NCI-H1105 (cell line): ENCODE results near the gene LARP4B.

Source experiments
- DNase-seq: peaks from one replicate; lab custom pipeline; 2025; lab: John Stamatoyannopoulos, UW

LARP4B gene

DNA sequence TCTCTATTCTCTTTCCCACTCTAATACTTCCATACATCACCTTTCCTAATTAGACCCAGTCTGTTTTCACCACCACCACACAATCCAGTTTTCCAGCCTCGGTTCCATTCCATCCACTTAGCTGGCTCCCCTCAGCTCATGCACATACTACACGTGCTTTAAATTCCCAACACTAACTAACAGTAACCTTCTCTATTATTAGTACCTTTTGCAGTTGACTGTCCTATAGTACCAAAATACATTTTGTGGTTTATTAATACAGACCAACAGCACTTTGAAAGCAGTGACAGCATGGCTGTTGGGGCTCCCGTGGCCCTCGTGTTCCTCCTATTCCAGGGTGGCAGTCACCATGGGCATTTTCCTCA is 64.9 kb downstream of the LARP4B start:
- no peak for DNase-seq

GRCh38 chr10:865924-866576 is 65.5 kb downstream of the LARP4B start:
- no peak for DNase-seq

- no peak for DNase-seq
Measured at GRCh38 chr10:865257-865656, 66.2 kb downstream of the LARP4B start.

- no peak for DNase-seq
Measured at GRCh38 chr10:860519-860918, 71.0 kb downstream of the LARP4B start.

GRCh38 chr10:856416-857157 is 74.9 kb downstream of the LARP4B start:
- no peak for DNase-seq

GRCh38 chr10:855671-856070 is 75.8 kb downstream of the LARP4B start:
- no peak for DNase-seq

GRCh38 chr10:855079-855478 is 76.4 kb downstream of the LARP4B start:
- no peak for DNase-seq

DNA sequence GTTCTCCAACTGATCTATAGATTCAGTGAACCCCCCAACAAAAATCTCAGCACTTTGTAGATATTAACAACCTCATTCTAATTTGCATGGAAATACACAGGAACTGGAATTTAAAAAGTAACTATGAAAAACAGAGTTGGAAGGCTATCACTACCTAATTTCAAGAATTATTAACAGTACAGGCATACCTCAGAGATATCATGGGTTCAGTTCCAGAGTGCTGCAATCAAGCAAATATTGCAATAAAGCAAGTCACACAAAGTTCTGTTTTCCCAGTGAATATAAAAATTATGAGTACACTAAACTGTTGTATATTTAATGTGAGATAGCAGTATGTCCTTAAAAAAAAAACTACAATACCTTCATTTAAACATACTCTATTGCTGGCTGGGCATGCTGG is 78.5 kb downstream of the LARP4B start:
- DNase-seq, result no peak

DNA sequence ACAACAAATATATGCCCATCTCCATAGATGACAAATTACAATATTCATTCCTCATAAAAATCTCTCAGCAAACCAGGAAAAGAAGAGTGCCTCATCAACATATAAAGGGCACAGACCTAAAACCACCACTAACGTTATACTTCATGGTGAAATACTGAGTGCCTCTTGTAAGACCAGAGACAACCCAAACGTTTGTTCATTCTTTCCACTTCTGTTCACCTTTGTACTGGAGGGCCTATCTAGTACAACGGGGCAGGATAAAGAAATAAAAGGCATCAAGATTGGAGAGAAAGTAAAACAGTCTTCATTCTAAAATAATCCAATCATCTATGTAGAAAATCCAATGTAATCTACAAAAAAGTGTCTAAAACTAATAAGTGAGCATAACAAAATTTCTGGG is 79.1 kb downstream of the LARP4B start:
- DNase-seq, result no peak

- DNase-seq, result no peak
Measured at GRCh38 chr10:851901-852300, 79.6 kb downstream of the LARP4B start.

- DNase-seq, result no peak
Measured at GRCh38 chr10:850093-850492, 81.4 kb downstream of the LARP4B start.

DNA sequence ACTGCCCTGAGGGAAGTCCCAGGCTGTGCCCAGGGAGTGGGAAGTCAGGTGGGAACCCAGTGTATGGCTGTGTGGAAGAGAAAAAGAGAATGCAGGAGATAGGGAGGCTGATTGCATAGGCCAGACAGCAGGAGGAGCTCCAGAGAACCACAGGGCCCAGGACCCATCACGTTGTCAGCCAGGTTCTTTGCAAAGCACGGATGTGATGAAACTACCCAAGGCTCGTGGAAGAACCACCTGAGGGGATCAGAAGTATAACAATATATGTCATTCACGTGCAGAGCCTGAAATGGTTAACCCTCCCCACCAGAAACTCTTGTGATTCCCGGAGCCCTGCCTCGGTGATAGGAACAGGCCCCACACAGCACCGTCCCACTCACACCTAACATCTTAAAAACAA is 83.6 kb downstream of the LARP4B start:
- DNase-seq, result no peak

GRCh38 chr10:846126-846685 is 85.3 kb downstream of the LARP4B start:
- no peak for DNase-seq

GRCh38 chr10:845526-845925 is 86.0 kb downstream of the LARP4B start:
- no peak for DNase-seq

DNA sequence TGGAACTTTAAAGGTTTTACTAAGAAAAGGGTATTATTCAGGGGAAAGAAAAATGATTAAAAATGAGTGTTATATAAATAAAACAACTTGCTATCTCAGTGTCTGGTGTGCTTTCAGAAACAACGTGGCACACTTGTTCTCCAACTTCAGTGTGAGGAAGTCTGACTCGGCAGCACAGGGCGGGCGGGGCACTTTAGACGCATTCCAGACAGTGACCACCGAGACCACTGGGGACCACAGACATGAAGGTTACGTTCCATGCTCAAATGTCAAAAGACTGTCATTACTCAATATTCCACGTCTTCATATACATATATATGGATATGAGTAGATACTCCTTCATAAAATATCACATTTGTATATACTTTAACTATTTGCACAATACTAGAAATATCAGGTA is 87.0 kb downstream of the LARP4B start:
- no peak for DNase-seq

GRCh38 chr10:843703-844102 is 87.8 kb downstream of the LARP4B start:
- DNase-seq, result no peak

GRCh38 chr10:842795-843194 is 88.7 kb downstream of the LARP4B start:
- no peak for DNase-seq

- DNase-seq, result no peak
Measured at GRCh38 chr10:841535-841934, 90.0 kb downstream of the LARP4B start.

DNA sequence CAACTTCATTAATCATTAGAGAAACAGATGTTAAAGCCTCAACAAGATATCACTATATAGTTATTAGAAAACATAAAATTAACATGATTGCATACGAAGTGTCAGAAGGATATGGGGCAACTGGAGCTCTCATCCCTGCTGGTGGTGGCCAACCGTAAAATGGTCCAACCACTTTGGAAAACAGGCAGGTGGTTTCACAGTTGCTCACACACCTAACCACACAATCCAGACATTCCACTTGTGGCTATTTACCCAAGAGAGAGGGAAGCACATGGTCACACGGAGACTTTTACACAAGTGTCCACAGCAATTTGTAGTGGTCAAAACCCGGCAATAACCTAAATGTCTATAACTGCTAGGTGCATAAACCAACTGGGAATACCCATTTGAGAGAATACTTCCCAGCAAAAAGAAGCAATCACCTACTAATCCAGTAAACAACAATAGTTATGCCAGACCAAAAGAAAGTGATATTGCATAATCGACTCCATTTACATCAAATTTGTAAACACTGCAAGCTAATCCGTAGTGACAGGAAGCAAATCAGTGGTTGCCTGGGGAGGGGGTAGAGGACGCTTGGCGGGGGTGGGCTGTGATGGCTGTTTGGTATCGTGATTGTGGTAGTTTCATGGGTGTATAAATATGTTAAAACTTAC is 91.8 kb downstream of the LARP4B start:
- DNase-seq, result no peak

DNA sequence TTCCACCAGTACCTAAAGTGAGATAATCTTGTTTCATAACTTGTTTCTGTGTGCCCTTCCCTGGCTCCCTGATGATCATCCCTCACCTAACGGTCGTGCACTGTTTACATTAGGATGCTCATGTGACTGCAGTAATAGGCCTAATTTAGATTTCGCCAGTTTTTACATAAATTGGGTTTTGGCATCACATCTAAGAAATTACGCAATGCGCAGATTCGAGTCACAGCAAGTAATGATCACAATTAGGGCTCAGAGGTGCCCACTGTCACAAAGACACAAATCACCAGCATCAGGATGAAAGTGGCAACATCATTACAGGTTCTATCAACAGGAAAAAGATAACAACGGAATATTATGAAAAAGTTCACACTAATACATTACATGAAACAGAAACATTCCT is 94.7 kb downstream of the LARP4B start:
- no peak for DNase-seq

- DNase-seq, result no peak
Measured at GRCh38 chr10:834493-834892, 97.0 kb downstream of the LARP4B start.

DNA sequence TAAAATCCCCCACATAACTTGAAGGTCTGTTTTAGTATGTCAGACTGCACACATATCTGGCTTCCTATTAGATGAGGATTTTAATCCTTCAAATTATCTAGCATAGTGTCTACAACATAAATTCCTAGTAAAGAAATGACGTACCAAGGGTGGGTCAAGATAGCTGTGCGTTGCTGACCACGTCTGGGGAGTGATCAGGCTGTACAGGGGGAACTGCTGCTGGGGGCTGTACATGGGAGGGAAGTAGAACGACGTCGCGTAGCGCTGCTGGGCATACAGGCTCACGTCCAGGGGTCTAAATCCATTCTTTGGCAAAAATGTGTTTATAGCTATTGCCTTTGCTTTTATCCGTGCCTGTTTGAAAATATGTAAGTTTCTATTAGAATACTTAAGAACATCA is 102.3 kb downstream of the LARP4B start:
- DNase-seq, result no peak

DNA sequence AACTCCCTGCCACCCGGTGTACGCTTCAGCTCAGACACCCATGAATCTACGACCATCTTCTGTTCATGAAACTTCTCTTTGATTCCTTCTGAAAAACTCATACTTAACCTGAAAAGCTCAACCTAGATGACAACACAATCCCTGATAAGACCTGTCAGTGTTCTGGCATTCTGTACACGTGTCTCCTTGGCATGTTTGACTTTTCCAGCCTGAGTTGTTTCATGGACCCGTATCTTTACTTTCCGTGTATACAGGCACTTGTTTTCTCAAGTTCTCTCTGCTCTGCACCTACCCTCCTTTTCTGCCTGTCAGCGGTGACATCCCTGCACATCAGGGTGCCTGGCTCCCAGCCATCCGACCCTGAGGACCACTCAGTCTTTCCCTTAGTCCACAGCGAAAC is 103.3 kb downstream of the LARP4B start:
- DNase-seq, result no peak
